ENCODE results near the gene ACER3. TPM values are rescaled to one million over a fixed set of nuclear protein-coding genes. Genes with fewer than 3 reads are reported as not detected.
"Not testable (repeated sequence)": the region's sequence is repeated elsewhere in the genome, so short reads cannot be mapped to it uniquely, and the experiment has no call there.

ACER3 gene
- 10 to 100 TPM; 20.5 to 30.6 (median 23.0) TPM for total RNA-seq

- H3K9me3 ChIP-seq: no peaks in the 10 kb centered on the region
- peaks cover 0 to 37% (median 10%) of the 10 kb centered on the region in 4 donors for H3K4me1 ChIP-seq
- peak in 4 of 5 experiments; percentile 8 to 39 (median 23) for TF ChIP-seq CTCF (IDR thresholded peaks at IDR 0.05)
- TF ChIP-seq POLR2A (IDR thresholded peaks at IDR 0.05): peak; percentile 80 to 92
- peak in 1 of 2 donors; percentile 80 for TF ChIP-seq EP300 (IDR thresholded peaks at IDR 0.05)
- DNase-seq (ENCODE audit: low spot score in 2 of 2): peak; percentile 81 to 89
- no peaks in the 10 kb centered on the region for H3K36me3 ChIP-seq
- no peaks in the 10 kb centered on the region for H3K27me3 ChIP-seq
- peak within 1 kb of the TSS; percentile 72 to 95 (median 86) for H3K4me3 ChIP-seq
- WGBS, 2 donors: 1% methylated on average over 32 to 52 of the region's 73 CpGs
- H3K27ac ChIP-seq: peak within 1 kb of the TSS; percentile 83 to 92 (median 92)
Measured at GRCh38 chr11:76860539-76861475, at the start of gene ACER3. Gene ACER3 (plus strand): TSS chr11:76860918. CDS start chr11:76860977, 59 bp downstream.

DNA sequence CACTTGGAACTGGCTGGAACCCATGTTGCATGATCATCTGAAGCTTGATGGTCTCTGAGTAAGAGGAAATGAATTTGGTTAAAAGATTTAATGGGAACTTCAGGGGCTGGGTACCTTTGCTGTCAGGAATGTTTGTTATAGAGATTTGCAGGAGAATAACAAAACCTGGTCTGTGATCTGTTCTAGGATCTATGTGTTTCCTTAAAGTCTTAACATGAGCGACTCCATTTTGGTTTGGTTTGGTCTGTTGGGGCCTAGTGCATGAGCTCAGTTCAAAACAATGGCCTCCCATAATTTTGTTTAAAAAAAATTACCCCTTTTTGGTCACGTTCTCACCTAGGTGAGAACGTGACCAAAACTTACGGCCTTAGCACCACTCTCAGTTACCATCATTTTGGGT is 49.5 kb upstream of the ACER3 start:
- H3K4me3 ChIP-seq: no peak overlapping the region
- TF ChIP-seq EP300 (IDR thresholded peaks at IDR 0.05) (no peak), POLR2A (IDR thresholded peaks at IDR 0.05) (no peak), CTCF (IDR thresholded peaks at IDR 0.05) (no peak)
- peaks cover 0 to 14% (median 0%) of the 10 kb centered on the region in 4 donors for H3K9me3 ChIP-seq
- no peak overlapping the region for H3K27ac ChIP-seq
- H3K27me3 ChIP-seq: no peaks in the 10 kb centered on the region
- WGBS, 2 donors: 97 to 99% methylated on average over 4 of the region's 4 CpGs
- H3K4me1 ChIP-seq: peaks cover 0 to 13% (median 4%) of the 10 kb centered on the region in 4 donors
- no peak for DNase-seq (ENCODE audit: low spot score in 2 of 2)
- H3K36me3 ChIP-seq: no peaks in the 10 kb centered on the region

- no peaks in the 10 kb centered on the region for H3K4me1 ChIP-seq
- DNase-seq (ENCODE audit: low spot score in 2 of 2): no peak
- H3K27ac ChIP-seq: no peak overlapping the region
- no peaks in the 10 kb centered on the region for H3K27me3 ChIP-seq
- TF ChIP-seq CTCF (IDR thresholded peaks at IDR 0.05) (no peak), EP300 (IDR thresholded peaks at IDR 0.05) (no peak), POLR2A (IDR thresholded peaks at IDR 0.05) (no peak)
- H3K4me3 ChIP-seq: no peak overlapping the region
- H3K9me3 ChIP-seq: peaks cover 0 to 22% (median 0%) of the 10 kb centered on the region in 4 donors
- WGBS, 2 donors: 64 to 98% methylated on average over 2 of the region's 2 CpGs
- H3K36me3 ChIP-seq: no peaks in the 10 kb centered on the region
Measured at GRCh38 chr11:76814414-76814813, 46.3 kb upstream of the ACER3 start.

DNA sequence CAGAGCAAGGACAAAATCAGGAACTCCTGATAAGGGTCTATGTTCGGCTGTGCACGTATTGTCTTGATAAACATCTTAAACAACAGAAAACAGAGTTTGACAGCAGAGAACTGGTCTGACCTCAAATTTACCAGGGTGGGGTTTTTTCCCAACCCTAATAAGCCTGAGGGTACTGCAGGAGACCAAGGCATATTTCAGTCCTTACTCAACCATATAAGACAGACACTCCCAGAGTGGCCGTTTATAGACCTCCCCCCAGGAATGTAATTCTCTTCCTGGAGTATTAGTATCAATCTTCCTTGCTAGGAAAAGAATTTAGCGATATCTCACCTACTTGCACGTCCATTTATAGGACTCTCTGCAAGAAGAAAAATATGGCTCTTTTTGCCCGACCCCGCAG is 45.0 kb upstream of the ACER3 start:
- DNase-seq (ENCODE audit: low spot score in 2 of 2); H3K36me3 ChIP-seq; H3K4me3 ChIP-seq; H3K27me3 ChIP-seq; H3K27ac ChIP-seq; H3K4me1 ChIP-seq: not testable (repeated sequence)
- 94 to 96% methylated on average over 7 of the region's 7 CpGs for WGBS, 2 donors
- peaks cover 0 to 22% (median 0%) of the 10 kb centered on the region in 4 donors for H3K9me3 ChIP-seq

GRCh38 chr11:76820184-76820566 is 40.5 kb upstream of the ACER3 start:
- peaks cover 0 to 20% (median 0%) of the 10 kb centered on the region in 4 donors for H3K9me3 ChIP-seq
- 81 to 92% methylated on average over 1 of the region's 1 CpG for WGBS, 2 donors
- H3K27ac ChIP-seq: no peak overlapping the region
- DNase-seq (ENCODE audit: low spot score in 2 of 2): no peak
- no peak overlapping the region for H3K4me3 ChIP-seq
- H3K36me3 ChIP-seq: no peaks in the 10 kb centered on the region
- H3K4me1 ChIP-seq: peaks cover 0 to 8% (median 0%) of the 10 kb centered on the region in 4 donors
- TF ChIP-seq EP300 (IDR thresholded peaks at IDR 0.05) (no peak), CTCF (IDR thresholded peaks at IDR 0.05) (no peak), POLR2A (IDR thresholded peaks at IDR 0.05) (no peak)
- H3K27me3 ChIP-seq: no peaks in the 10 kb centered on the region

DNA sequence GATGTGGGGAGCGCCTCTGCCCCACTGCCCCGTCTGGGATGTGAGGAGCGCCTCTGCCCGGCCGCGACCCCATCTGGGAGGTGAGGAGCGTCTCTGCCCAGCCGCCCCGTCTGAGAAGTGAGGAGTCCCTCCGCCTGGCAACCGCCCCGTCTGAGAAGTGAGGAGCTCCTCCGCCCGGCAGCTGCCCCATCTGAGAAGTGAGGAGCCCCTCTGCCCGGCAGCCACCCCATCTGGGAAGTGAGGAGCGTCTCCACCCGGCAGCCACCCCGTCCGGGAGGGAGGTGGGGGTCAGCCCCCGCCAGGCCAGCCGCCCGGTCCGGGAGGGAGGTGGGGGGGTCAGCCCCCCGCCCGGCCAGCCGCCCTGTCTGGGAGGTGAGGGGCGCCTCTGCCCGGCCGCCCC is 39.3 kb upstream of the ACER3 start:
- 96 to 99% methylated on average over 7 to 13 of the region's 29 CpGs for WGBS, 2 donors

More for the DNA sequence above, 39.3 kb upstream of the ACER3 start:
- not testable (repeated sequence) for H3K36me3 ChIP-seq; H3K9me3 ChIP-seq; H3K27ac ChIP-seq; H3K4me1 ChIP-seq; H3K27me3 ChIP-seq; DNase-seq (ENCODE audit: low spot score in 2 of 2); H3K4me3 ChIP-seq
